NCI-H748 treated with DMSO at 0.1 percent for 48 hours (cell line): ENCODE data around the gene CAB39L.

ENCODE experiments used
- DNase-seq: peaks from one replicate; lab custom pipeline; 2025; lab: John Stamatoyannopoulos, UW

The CAB39L gene

DNA sequence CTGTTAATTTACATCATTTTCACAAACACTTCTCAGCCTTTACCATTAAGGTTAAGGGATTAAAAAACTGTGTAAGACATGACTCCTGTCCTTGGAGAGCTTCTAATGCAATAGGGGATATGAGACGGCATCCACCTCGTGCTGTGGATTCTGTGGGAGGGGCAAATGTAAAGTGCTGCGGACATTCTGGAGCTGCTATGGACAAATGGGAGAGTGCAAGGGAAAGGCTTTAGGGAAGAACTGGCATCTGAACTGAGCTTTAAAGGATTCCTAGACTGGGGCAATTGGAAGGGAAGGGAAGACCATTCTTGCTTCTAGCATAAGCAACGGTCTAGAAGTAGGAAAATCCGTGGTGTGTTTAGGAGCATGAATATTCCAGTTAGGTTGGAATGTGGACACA, 164.8 kb downstream of the CAB39L start:
- DNase-seq, result no peak

DNA sequence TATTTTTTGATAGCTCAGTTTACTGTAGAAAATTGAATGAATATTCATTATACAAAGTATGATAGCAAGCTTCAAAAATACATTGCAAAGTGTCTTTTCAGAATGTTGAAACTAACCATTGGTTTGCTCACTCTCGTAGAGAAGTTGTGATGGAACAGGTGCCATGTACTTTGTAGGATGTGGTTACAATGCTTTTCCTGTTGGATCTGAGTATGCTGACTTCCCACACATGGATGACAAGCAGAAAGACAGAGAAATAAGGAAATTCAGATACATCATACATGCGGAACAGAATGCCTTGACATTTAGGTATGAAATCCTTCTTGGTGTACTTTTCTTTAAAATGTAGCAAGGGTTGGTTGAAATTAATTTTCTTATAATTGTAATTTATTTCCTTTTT, 165.7 kb downstream of the CAB39L start:
- no peak for DNase-seq

DNA sequence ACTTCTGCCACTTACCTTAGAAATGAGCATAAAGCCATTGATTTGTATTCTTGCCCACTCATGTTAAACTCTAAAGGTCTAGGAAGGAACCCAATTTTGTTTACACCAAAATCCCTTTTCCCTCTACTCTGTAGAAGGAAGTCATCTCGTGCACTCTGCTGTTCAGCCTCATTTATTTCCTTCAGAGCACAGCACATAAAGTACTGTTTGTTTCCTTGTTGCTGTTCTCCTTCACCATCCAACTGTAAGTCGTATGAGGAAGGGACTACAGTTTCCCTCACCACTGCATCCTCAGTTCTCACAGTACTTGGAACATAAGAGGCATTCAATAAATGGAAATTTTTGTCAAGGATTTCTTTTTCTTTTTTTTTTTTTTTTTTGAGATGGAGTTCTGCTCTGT, 171.6 kb downstream of the CAB39L start:
- DNase-seq, result no peak

DNA sequence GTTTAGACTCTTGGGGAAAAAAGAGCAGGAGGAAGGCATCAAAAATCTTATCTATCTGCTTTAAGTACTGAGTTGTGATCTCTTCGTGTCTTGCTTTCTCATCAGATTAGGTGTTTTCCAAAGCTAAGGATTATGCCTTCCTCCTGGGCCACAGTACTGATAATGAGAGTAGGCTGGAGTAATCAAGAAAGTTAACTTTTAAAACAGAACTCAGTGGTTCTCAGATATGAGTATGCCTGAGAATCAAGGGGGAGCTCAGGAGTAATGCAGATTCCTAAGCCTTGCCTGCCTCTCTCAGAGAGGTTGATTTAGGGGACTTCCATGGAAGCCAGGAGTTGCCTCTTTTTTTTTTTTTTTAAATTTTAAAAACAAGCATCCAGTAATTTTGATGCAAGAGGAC, 172.6 kb downstream of the CAB39L start:
- DNase-seq, result no peak

DNA sequence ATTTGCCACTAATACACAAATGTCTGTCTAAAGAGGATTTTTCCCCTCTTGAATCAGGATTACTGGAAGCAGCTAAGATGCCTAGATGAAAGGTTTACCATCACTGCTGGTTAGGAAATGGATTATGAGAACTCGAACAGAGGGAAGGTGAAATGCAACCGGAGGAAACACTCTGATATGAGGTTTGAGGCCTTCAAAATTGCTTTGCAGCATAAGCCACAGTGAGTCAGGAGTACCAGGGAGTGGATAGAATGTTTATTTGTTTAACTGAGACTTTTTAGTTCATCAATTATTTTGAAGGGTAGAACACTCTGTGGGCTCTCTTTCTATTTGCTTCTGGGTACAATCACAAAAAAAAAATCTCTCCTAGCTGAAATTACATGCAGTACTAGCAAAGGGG, 178.0 kb downstream of the CAB39L start:
- DNase-seq, result no peak

DNA sequence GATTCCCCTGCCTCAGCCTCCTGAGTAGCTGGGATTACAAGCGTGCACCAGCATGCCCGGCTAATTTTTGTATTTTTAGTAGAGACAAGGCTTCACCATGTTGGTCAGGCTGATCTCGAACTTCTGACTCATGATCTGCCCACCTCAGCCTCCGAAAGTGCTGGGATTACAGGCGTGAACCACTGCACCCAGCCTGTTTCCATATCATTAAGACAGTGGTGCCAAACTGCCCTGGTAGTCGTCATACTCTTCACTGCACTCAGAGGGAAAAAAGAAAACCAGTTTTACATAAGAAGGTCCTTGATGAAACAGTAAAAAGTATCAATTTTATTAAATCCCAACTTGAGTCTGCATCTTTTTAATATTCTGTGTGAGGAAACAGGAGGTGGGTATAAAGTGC, 181.2 kb downstream of the CAB39L start:
- no peak for DNase-seq

DNA sequence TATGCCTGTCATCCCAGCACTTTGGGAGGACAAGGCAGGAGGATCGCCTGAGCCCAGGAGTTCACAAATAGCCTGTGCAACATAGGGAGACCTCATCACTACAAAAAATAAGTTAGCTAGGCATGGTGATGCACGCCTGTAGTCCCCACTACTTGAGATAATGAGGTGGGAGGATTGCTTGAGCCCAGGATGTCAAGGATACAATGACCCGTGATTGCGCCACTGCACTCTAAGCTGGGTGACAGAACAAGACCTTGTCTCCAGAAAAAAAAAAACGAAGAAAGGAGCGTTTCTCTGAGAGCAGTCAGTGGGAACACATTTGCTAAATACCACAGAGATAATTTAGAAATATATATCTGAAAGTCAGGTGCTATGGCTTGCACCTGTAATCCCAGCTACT, 184.3 kb downstream of the CAB39L start:
- DNase-seq, result no peak
